Smooth muscle cell (in vitro differentiated cells): ENCODE data around the gene RHEB. TPM values are rescaled to one million over a fixed set of nuclear protein-coding genes. Genes with fewer than 3 reads are reported as not detected.

Source experiments
- DNase-seq: peaks from one replicate; lab custom pipeline; 2025; ENCODE audit not compliant: unreplicated experiment; lab: John Stamatoyannopoulos, UW
- H2AFZ ChIP-seq: fragments of 200-600 bp; sonication (generic); 2 replicates; pipeline ENCODE4 v1.6.0; 2016; ENCODE audit warnings: antibody characterized with exemption, low read depth, mild to moderate bottlenecking
- H3F3A ChIP-seq: fragments of 200-600 bp; sonication (generic); 2 replicates; pipeline ENCODE4 v1.6.0; 2017; ENCODE audit warnings: antibody characterized with exemption, low read depth
- H3K27ac ChIP-seq: fragments of 200-600 bp; sonication (generic); 2 replicates; pipeline ENCODE4 v1.5.1; 2016; ENCODE audit warnings: low read depth, mild to moderate bottlenecking
- H3K27me3 ChIP-seq: fragments of 200-600 bp; sonication (generic); 2 replicates; pipeline ENCODE4 v1.6.1; 2016; ENCODE audit warnings: low read depth, mild to moderate bottlenecking
- H3K36me3 ChIP-seq: fragments of 200-600 bp; sonication (generic); 2 replicates; pipeline ENCODE4 v1.5.1; 2016; ENCODE audit warnings: low read depth
- H3K4me1 ChIP-seq: fragments of 200-600 bp; sonication (generic); 2 replicates; pipeline ENCODE4 v1.5.1; 2016; ENCODE audit warnings: low read depth
- H3K4me2 ChIP-seq: fragments of 200-600 bp; sonication (generic); 2 replicates; pipeline ENCODE4 v1.6.0; 2016; ENCODE audit warnings: mild to moderate bottlenecking
- H3K4me3 ChIP-seq: fragments of 200-600 bp; sonication (generic); 2 replicates; pipeline ENCODE4 v1.5.1; 2016; ENCODE audit warnings: mild to moderate bottlenecking
- H3K79me2 ChIP-seq: fragments of 200-600 bp; sonication (generic); 2 replicates; pipeline ENCODE4 v1.6.0; 2016; ENCODE audit warnings: low read depth, mild to moderate bottlenecking
- H3K9ac ChIP-seq: fragments of 200-600 bp; sonication (generic); 2 replicates; pipeline ENCODE4 v1.6.0; 2016; ENCODE audit warnings: low read depth
- H3K9me3 ChIP-seq: fragments of 200-600 bp; sonication (generic); replicated peaks from 2 replicates; pipeline ENCODE4 v1.5.1; 2016; ENCODE audit warnings: low read depth
- H4K20me1 ChIP-seq: fragments of 200-600 bp; sonication (generic); 2 replicates; pipeline ENCODE4 v1.6.0; 2016; ENCODE audit warnings: low read depth
- CTCF ChIP-seq: fragments of 200-600 bp; sonication (generic); IDR thresholded peaks from 2 replicates; pipeline ENCODE4 v1.5.1; 2017; ENCODE audit warnings: borderline replicate concordance, mild to moderate bottlenecking, antibody characterized with exemption; ENCODE audit not compliant: insufficient read depth, poor library complexity, severe bottlenecking
- WGBS: methylation state at CpG from one replicate; pipeline ENCODE4 v1.1.7; 2016; ENCODE audit warnings: low lambda C conversion rate; 5-methylcytosine and 5-hydroxymethylcytosine counted together
- microRNA-seq: library from miRNA; unstranded; fragments of <30 nt; microRNA quantifications from one replicate; pipeline ENCODE4, GENCODE V29; 2016; ENCODE audit warnings: borderline number of aligned reads
- polyA plus RNA-seq: library from polyadenylated mRNA; unstranded; fragments of >200 nt; fragmentation: Nextera tagmentation; extraction: Ambion mirVana; gene quantifications from 2 replicates; pipeline ENCODE4 v1.2.1, GENCODE V29; 2016
- small RNA-seq: library from RNA; depleted of rRNA; stranded (forward); fragments of <200 nt; gene quantifications from one replicate; pipeline ENCODE3, GENCODE V24; 2014
- total RNA-seq: library from RNA; depleted of rRNA; stranded (reverse); fragments of >200 nt; gene quantifications from 2 replicates; pipeline ENCODE4 v1.2.3, GENCODE V29; 2014

RHEB gene
- total and polyA plus RNA-seq, 2 experiments from 2014 or later, result 115 to 151 TPM

GRCh38 chr7:151420144-151420543, 99.6 kb downstream of the RHEB start:
- H3K27me3 ChIP-seq, result no peaks in the 10 kb centered on the region
- no peak for DNase-seq
- no peaks in the 10 kb centered on the region for H4K20me1 ChIP-seq
- no peaks in the 10 kb centered on the region for H3K4me1 ChIP-seq
- no peak overlapping the region for H3K4me2 ChIP-seq
- no peak overlapping the region for H3K9ac ChIP-seq
- H3K79me2 ChIP-seq, result no peaks in the 10 kb centered on the region
- 73% methylated on average over 5 of the region's 5 CpGs for WGBS
- TF ChIP-seq CTCF, result no peak
- no peak overlapping the region for H3K4me3 ChIP-seq
- H2AFZ ChIP-seq, result no peak overlapping the region
- H3K36me3 ChIP-seq, result no peaks in the 10 kb centered on the region
- H3K27ac ChIP-seq, result no peak overlapping the region
- no peaks in the 10 kb centered on the region for H3K9me3 ChIP-seq
- H3F3A ChIP-seq, result peaks cover 5% of the 10 kb centered on the region

GRCh38 chr7:151416941-151417315, 102.8 kb downstream of the RHEB start:
- H3K27ac ChIP-seq, result no peak overlapping the region
- no peak for TF ChIP-seq CTCF

GRCh38 chr7:151416112-151416940, 103.4 kb downstream of the RHEB start:
- Histone ChIP-seq H3K4me3 (no peak overlapping the region), H3K36me3 (no peaks in the 10 kb centered on the region), H3K27me3 (peaks cover 6% of the 10 kb centered on the region), H3K27ac (no peak overlapping the region), H3K4me2 (no peak overlapping the region), H3F3A (no peaks in the 10 kb centered on the region), H2AFZ (no peak overlapping the region), H3K9me3 (no peaks in the 10 kb centered on the region), H4K20me1 (no peaks in the 10 kb centered on the region), H3K9ac (no peak overlapping the region), H3K79me2 (no peaks in the 10 kb centered on the region), H3K4me1 (no peaks in the 10 kb centered on the region)
- WGBS, result 65% methylated on average over 10 of the region's 10 CpGs
- TF ChIP-seq CTCF, result no peak
- DNase-seq, result no peak

More at GRCh38 chr7:151416941-151417315, 102.8 kb downstream of the RHEB start:
- H3K4me2 ChIP-seq, result no peak overlapping the region
- H4K20me1 ChIP-seq, result no peaks in the 10 kb centered on the region
- no peak overlapping the region for H3K4me3 ChIP-seq
- no peaks in the 10 kb centered on the region for H3K79me2 ChIP-seq
- 29% methylated on average over 11 of the region's 11 CpGs for WGBS
- H3K9me3 ChIP-seq, result no peaks in the 10 kb centered on the region
- DNase-seq, result no peak
- no peak overlapping the region for H3K9ac ChIP-seq
- H3K36me3 ChIP-seq, result no peaks in the 10 kb centered on the region
- H3K27me3 ChIP-seq, result peaks cover 2% of the 10 kb centered on the region
- H3F3A ChIP-seq, result no peaks in the 10 kb centered on the region
- no peaks in the 10 kb centered on the region for H3K4me1 ChIP-seq
- H2AFZ ChIP-seq, result no peak overlapping the region

Small RNAs within 50 kb of the gene (microRNA-seq; reads per million reads assigned to microRNA genes)
- gene MIR3907, result not detected

Small RNAs within 50 kb of the gene (small RNA-seq; reads per million reads assigned to genes)
- not detected for gene MIR3907
- not detected for gene RN7SL76P

Other genes with a start within 250 kb of the RHEB start
- gene NUB1, start 178.1 kb downstream of the RHEB start, total RNA-seq, result 34.7 and 36.9 TPM in 2 replicates
- 27.7 and 28.5 TPM in 2 replicates for gene NUB1, start 178.1 kb downstream of the RHEB start, polyA plus RNA-seq
- 1.3 and 5.6 TPM in 2 replicates for gene WDR86, start 109.9 kb downstream of the RHEB start, total RNA-seq
- 4.1 and 8.3 TPM in 2 replicates for gene WDR86, start 109.9 kb downstream of the RHEB start, polyA plus RNA-seq
- not detected in 2 replicates for gene CRYGN, start 79.8 kb downstream of the RHEB start, total RNA-seq
- 0.13 and 0.19 TPM in 2 replicates for gene CRYGN, start 79.8 kb downstream of the RHEB start, polyA plus RNA-seq